HepG2 (cell line): Measurements from ENCODE around the gene ANAPC5. TPM values are rescaled to one million over a fixed set of nuclear protein-coding genes. Genes with fewer than 3 reads are reported as not detected.

ENCODE experiments used
- FOXO4 ChIP-seq: sonication (generic); formaldehyde crosslinking; conservative IDR thresholded peaks from 2 replicates; pipeline ENCODE4 v1.8.1; 2023; ENCODE audit warnings: missing genetic modification reagents
- GTF2F1 ChIP-seq: fragments of 150-350 bp; IDR thresholded peaks from 2 replicates; pipeline ENCODE4 v1.6.1; 2014; ENCODE audit warnings: low read length
- LCORL ChIP-seq, 2 experiments: fragments of 450-650 bp in 1 of 2; sonication (generic) in 1 of 2; formaldehyde crosslinking in 1 of 2; IDR thresholded peaks; 2 replicates each; pipeline versions ENCODE4 v1.5.0 to v1.6.1; 2017 to 2020; ENCODE audit warnings: antibody characterized with exemption in 1 of 2, missing genetic modification reagents in 1 of 2
- PHF8 ChIP-seq: sonication (generic); formaldehyde crosslinking; IDR thresholded peaks from 2 replicates; pipeline ENCODE4 v1.5.0; 2020; ENCODE audit warnings: missing genetic modification reagents
- SOX13 ChIP-seq, 3 experiments: fragments of 450-650 bp in 1 of 3; sonication (generic) in 1 of 3; formaldehyde crosslinking in 1 of 3; IDR thresholded peaks in 2 of 3; conservative IDR thresholded peaks in 1 of 3; 2 replicates each; pipeline versions ENCODE4 v1.5.0 to v1.6.1; 2016 to 2020; ENCODE audit warnings: antibody characterized with exemption in 1 of 3, mild to moderate bottlenecking in 1 of 3, missing compliant biosample characterization in 1 of 3, missing genetic modification reagents in 1 of 3, moderate library complexity in 1 of 3
- SRSF4 ChIP-seq: fragments of 200-400 bp; formaldehyde crosslinking; IDR thresholded peaks from one replicate; pipeline ENCODE4 v1.6.1; 2018; ENCODE audit warnings: mild to moderate bottlenecking, low read depth, low read length, moderate library complexity; ENCODE audit not compliant: poor library complexity, severe bottlenecking
- TBL1XR1 ChIP-seq: fragments of 150-350 bp; IDR thresholded peaks from 2 replicates; pipeline ENCODE4 v1.6.1; 2014; ENCODE audit warnings: borderline replicate concordance, low read length; ENCODE audit not compliant: partially characterized antibody
- ZHX2 ChIP-seq, 2 experiments: sonication (generic) in 1 of 2; formaldehyde crosslinking in 1 of 2; IDR thresholded peaks; 2 replicates each; pipeline versions ENCODE4 v1.6.1 to v1.9.0; 2014 to 2022; ENCODE audit warnings: antibody characterized with exemption in 1 of 2, borderline replicate concordance in 1 of 2, inconsistent platforms in 1 of 2, low read depth in 1 of 2, missing genetic modification reagents in 1 of 2
- ZMAT5 ChIP-seq: sonication (generic); formaldehyde crosslinking; IDR thresholded peaks from 2 replicates; pipeline ENCODE4 v1.5.0; 2020; ENCODE audit warnings: mild to moderate bottlenecking, low read depth, missing genetic modification reagents, borderline replicate concordance
- ZNF430 ChIP-seq: sonication (generic); formaldehyde crosslinking; IDR thresholded peaks from 2 replicates; pipeline ENCODE4 v1.9.0; 2021; ENCODE audit warnings: mild to moderate bottlenecking, missing genetic modification reagents
- ZNF674 ChIP-seq: sonication (generic); formaldehyde crosslinking; IDR thresholded peaks from 2 replicates; pipeline ENCODE4 v1.5.0; 2020; ENCODE audit warnings: low read depth, mild to moderate bottlenecking, missing genetic modification reagents
- ZNF782 ChIP-seq: sonication (generic); formaldehyde crosslinking; IDR thresholded peaks from 2 replicates; pipeline ENCODE4 v1.4.0; 2020; ENCODE audit warnings: missing genetic modification reagents, mild to moderate bottlenecking, borderline replicate concordance
- ZSCAN21 ChIP-seq: sonication (generic); formaldehyde crosslinking; IDR thresholded peaks from 2 replicates; pipeline ENCODE4 v1.8.0; 2022; ENCODE audit warnings: mild to moderate bottlenecking, missing genetic modification reagents, moderate library complexity, borderline replicate concordance
- polyA plus RNA-seq, 8 experiments: library from polyadenylated mRNA; depleted of rRNA in 3 of 8; stranded (reverse) in 7 of 8; unstranded in 1 of 8; fragments of >200 nt; fragmentation: Illumina TruSeq in 4 of 8; extraction: Trizol in 4 of 8; gene quantifications; 2 replicates each; pipeline versions ENCODE4 v1.2.1 to v1.2.3, GENCODE V29; 2011 to 2016; ENCODE audit warnings: low read depth in 4 of 8, missing spikeins in 1 of 8, mixed read lengths in 1 of 8; ENCODE audit not compliant: insufficient read depth in 1 of 8
- total RNA-seq, 5 experiments: library from RNA; depleted of rRNA; stranded (reverse); fragments of >200 nt; fragmentation: Illumina TruSeq; extraction: Trizol; gene quantifications; 2 replicates each; pipeline ENCODE4 v1.2.3, GENCODE V29; 2016; ENCODE audit warnings: low read depth in 1 of 5
- TF ChIP-seq, protein P1 (sequence below): sonication (generic); formaldehyde crosslinking; conservative IDR thresholded peaks from 2 replicates; pipeline ENCODE4 v1.8.0; 2022; ENCODE audit warnings: missing genetic modification reagents

Gene ANAPC5
- total and polyA plus RNA-seq, 2 of the 13 experiments (the other 11 are each of a cell fraction or from before 2014, with no cell fraction given): 146 to 161 TPM

- TF ChIP-seq LCORL (IDR thresholded peaks at IDR 0.05) (no peak), LCORL (CRISPR knock-in tag; IDR thresholded peaks at IDR 0.05) (no peak), TBL1XR1 (no peak), ZNF674 (CRISPR knock-in tag) (no peak), FOXO4 (CRISPR knock-in tag) (no peak), PHF8 (CRISPR knock-in tag) (peak; percentile 84), ZNF430 (CRISPR knock-in tag) (no peak; the same call in 1 of the 2 replicates), GTF2F1 (no peak), SRSF4 (no peak), ZHX2 (IDR thresholded peaks at IDR 0.05; ENCODE audit: low read depth) (no peak), ZHX2 (CRISPR knock-in tag; IDR thresholded peaks at IDR 0.05; ENCODE audit: borderline replicate concordance) (no peak), ZNF782 (CRISPR knock-in tag) (no peak), ZSCAN21 (CRISPR knock-in tag) (0 out of 2 replicates have a peak, but pooled peaks have one; percentile 27), ZMAT5 (CRISPR knock-in tag) (no peak), SOX13 (IDR thresholded peaks at IDR 0.05) (no peak), SOX13 (CRISPR knock-in tag; conservative IDR thresholded peaks at IDR 0.05 in 1 of 2, IDR thresholded peaks at IDR 0.05 in 1 of 2) (no peak)
- TF ChIP-seq, protein P1, sequence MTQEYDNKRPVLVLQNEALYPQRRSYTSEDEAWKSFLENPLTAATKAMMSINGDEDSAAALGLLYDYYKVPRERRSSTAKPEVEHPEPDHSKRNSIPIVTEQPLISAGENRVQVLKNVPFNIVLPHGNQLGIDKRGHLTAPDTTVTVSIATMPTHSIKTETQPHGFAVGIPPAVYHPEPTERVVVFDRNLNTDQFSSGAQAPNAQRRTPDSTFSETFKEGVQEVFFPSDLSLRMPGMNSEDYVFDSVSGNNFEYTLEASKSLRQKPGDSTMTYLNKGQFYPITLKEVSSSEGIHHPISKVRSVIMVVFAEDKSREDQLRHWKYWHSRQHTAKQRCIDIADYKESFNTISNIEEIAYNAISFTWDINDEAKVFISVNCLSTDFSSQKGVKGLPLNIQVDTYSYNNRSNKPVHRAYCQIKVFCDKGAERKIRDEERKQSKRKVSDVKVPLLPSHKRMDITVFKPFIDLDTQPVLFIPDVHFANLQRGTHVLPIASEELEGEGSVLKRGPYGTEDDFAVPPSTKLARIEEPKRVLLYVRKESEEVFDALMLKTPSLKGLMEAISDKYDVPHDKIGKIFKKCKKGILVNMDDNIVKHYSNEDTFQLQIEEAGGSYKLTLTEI: no peak
Measured at GRCh38 chr12:121295746-121296617, 56.2 kb downstream of the ANAPC5 start (continued).
